Measurements from ENCODE around the gene SLC3A2. TPM values are rescaled to one million over a fixed set of nuclear protein-coding genes. Genes with fewer than 3 reads are reported as not detected.

The SLC3A2 gene
- total and polyA plus RNA-seq, 2 of the 13 experiments (the other 11 are each of a cell fraction or from before 2014, with no cell fraction given), result 213 to 226 TPM

DNA sequence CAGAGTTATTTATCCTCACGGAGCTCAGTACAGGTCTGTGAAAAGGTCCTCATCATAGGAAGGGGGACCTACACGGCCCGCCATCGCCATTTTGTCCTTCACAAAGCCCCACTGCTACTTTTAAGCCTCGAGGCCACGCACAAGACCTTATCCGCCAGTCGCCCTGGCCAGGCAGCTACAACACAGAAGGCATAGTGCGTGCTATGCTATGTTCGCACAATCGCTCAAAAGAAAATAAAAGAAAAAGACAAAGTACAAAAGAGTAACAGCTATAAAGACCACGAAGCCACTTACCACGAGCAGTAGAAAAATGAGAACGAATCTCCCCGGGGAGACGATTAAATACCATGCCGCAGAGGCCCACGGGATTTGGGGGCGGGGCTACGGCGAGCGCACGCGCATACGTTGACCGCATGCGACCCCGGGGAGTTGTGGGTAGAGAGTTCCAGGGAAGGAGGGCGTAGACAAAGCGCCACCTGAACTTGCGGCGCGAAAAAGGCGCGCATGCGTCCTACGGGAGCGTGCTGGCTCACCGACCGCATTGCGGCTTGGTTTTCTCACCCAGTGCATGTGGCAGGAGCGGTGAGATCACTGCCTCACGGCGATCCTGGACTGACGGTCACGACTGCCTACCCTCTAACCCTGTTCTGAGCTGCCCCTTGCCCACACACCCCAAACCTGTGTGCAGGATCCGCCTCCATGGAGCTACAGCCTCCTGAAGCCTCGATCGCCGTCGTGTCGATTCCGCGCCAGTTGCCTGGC is 24.9 kb upstream of the SLC3A2 start (continued):
- TF ChIP-seq ATF7-NPFF (CRISPR knock-in tag; IDR thresholded peaks at IDR 0.05; ENCODE audit: low read depth), result peak; percentile 98
- peak; percentile 42; the same call in 1 of the 2 replicates for TF ChIP-seq ZNF615 (CRISPR knock-in tag; IDR thresholded peaks at IDR 0.05; ENCODE audit: borderline replicate concordance)
- TF ChIP-seq EEA1 (CRISPR knock-in tag; IDR thresholded peaks at IDR 0.05; ENCODE audit: borderline replicate concordance), result no peak
- no peak for TF ChIP-seq ZNF260 (CRISPR knock-in tag; IDR thresholded peaks at IDR 0.05; ENCODE audit: borderline replicate concordance, low read depth)
- TF ChIP-seq NFYC (CRISPR knock-in tag; IDR thresholded peaks at IDR 0.05), result no peak; the same call in 1 of the 2 replicates
- peak; percentile 63; the same call in 1 of the 2 replicates for TF ChIP-seq IRX3 (CRISPR knock-in tag; IDR thresholded peaks at IDR 0.05; ENCODE audit: borderline replicate concordance, low read depth)
- TF ChIP-seq IKZF4 (CRISPR knock-in tag; IDR thresholded peaks at IDR 0.05; ENCODE audit: borderline replicate concordance, low read depth, not compliant biosample characterization), result peak; percentile 99
- TF ChIP-seq ZNF674 (CRISPR knock-in tag; IDR thresholded peaks at IDR 0.05; ENCODE audit: low read depth), result no peak; the same call in 1 of the 2 replicates
- peak; percentile 62 for TF ChIP-seq CBX1 (IDR thresholded peaks at IDR 0.05; ENCODE audit: low read depth)
- no peak; the same call in 1 of the 2 replicates for TF ChIP-seq JDP2 (CRISPR knock-in tag; IDR thresholded peaks at IDR 0.05; ENCODE audit: borderline replicate concordance)
- TF ChIP-seq ATF7 (IDR thresholded peaks at IDR 0.05), result peak; percentile 44
- no peak for TF ChIP-seq ATF7 (CRISPR knock-in tag; IDR thresholded peaks at IDR 0.05)
- TF ChIP-seq ZMAT3 (CRISPR knock-in tag; conservative IDR thresholded peaks at IDR 0.05), result peak; percentile 99
- peak; percentile 86 for TF ChIP-seq CBFB (CRISPR knock-in tag; IDR thresholded peaks at IDR 0.05)
- peak; percentile 82 for TF ChIP-seq ZNF205 (CRISPR knock-in tag; IDR thresholded peaks at IDR 0.05)
- TF ChIP-seq HOXA7 (CRISPR knock-in tag; IDR thresholded peaks at IDR 0.05), result 0 out of 2 replicates have a peak, but pooled peaks have one; percentile 26
- no peak for TF ChIP-seq KDM1A (CRISPR knock-in tag; IDR thresholded peaks at IDR 0.05)
- no peak for TF ChIP-seq RFX1 (IDR thresholded peaks at IDR 0.05)
- peak; percentile 97 for TF ChIP-seq POLR2AphosphoS2 (IDR thresholded peaks at IDR 0.05; ENCODE audit: low read depth, low read length)
- peak; percentile 53; the same call in 1 of the 2 replicates for TF ChIP-seq FOXO1 (CRISPR knock-in tag; IDR thresholded peaks at IDR 0.05)
- TF ChIP-seq FOXC1 (CRISPR knock-in tag; IDR thresholded peaks at IDR 0.05; ENCODE audit: borderline replicate concordance), result peak; percentile 65
- peak; percentile 84 for TF ChIP-seq YY1 (IDR thresholded peaks at IDR 0.05; ENCODE audit: insufficient read depth, insufficient replicate concordance, low read depth, low read length)
- TF ChIP-seq BRD4 (CRISPR knock-in tag; IDR thresholded peaks at IDR 0.05), result peak; percentile 97
- TF ChIP-seq, protein P1, sequence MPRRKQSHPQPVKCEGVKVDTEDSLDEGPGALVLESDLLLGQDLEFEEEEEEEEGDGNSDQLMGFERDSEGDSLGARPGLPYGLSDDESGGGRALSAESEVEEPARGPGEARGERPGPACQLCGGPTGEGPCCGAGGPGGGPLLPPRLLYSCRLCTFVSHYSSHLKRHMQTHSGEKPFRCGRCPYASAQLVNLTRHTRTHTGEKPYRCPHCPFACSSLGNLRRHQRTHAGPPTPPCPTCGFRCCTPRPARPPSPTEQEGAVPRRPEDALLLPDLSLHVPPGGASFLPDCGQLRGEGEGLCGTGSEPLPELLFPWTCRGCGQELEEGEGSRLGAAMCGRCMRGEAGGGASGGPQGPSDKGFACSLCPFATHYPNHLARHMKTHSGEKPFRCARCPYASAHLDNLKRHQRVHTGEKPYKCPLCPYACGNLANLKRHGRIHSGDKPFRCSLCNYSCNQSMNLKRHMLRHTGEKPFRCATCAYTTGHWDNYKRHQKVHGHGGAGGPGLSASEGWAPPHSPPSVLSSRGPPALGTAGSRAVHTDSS (CRISPR knock-in tag; conservative IDR thresholded peaks at IDR 0.05), result peak; percentile 74; the same call in 1 of the 2 replicates
- peak; percentile 65 for TF ChIP-seq PHF20 (CRISPR knock-in tag; IDR thresholded peaks at IDR 0.05)
- TF ChIP-seq NCOA1 (CRISPR knock-in tag; IDR thresholded peaks at IDR 0.05), result no peak; the same call in 1 of the 2 replicates
- TF ChIP-seq, protein P2, sequence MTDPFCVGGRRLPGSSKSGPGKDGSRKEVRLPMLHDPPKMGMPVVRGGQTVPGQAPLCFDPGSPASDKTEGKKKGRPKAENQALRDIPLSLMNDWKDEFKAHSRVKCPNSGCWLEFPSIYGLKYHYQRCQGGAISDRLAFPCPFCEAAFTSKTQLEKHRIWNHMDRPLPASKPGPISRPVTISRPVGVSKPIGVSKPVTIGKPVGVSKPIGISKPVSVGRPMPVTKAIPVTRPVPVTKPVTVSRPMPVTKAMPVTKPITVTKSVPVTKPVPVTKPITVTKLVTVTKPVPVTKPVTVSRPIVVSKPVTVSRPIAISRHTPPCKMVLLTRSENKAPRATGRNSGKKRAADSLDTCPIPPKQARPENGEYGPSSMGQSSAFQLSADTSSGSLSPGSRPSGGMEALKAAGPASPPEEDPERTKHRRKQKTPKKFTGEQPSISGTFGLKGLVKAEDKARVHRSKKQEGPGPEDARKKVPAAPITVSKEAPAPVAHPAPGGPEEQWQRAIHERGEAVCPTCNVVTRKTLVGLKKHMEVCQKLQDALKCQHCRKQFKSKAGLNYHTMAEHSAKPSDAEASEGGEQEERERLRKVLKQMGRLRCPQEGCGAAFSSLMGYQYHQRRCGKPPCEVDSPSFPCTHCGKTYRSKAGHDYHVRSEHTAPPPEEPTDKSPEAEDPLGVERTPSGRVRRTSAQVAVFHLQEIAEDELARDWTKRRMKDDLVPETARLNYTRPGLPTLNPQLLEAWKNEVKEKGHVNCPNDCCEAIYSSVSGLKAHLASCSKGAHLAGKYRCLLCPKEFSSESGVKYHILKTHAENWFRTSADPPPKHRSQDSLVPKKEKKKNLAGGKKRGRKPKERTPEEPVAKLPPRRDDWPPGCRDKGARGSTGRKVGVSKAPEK (CRISPR knock-in tag; IDR thresholded peaks at IDR 0.05; ENCODE audit: borderline replicate concordance), result no peak
- no peak for TF ChIP-seq CC2D1A (CRISPR knock-in tag; IDR thresholded peaks at IDR 0.05)
